HCT116 (cell line): ENCODE data around the gene OR10AD1. TPM values are rescaled to one million over a fixed set of nuclear protein-coding genes. Genes with fewer than 3 reads are reported as not detected.

ENCODE experiments used
- ATAC-seq: fragments of 200-7000 bp; cut with Tn5 transposase; 2 replicates; pipeline ENCODE4 v1.9.1; 2020; ENCODE audit warnings: mild to moderate bottlenecking, moderate library complexity
- BruUV-seq: library from RNA; stranded (reverse); fragments of 400-500 nt; replicated peaks from 2 replicates; lab custom pipeline; 2021; lab: Mats Ljungman, UMichigan
- CTCF ChIA-PET: fragments of 300-600 bp; sonication (Branson Sonifier 250); formaldehyde crosslinking; loops from one replicate; lab custom pipeline; 2021; ENCODE audit warnings: antibody characterized with exemption; lab: Charles Lee
- POLR2A ChIA-PET: fragments of 300-600, 350-600 bp; sonication (Branson Sonifier 250); formaldehyde crosslinking; loops from one replicate; lab custom pipeline; 2021; ENCODE audit warnings: antibody characterized with exemption; lab: Charles Lee
- RAD21 ChIA-PET, 2 experiments: fragments of 300-600 bp; sonication (Branson Sonifier 250); formaldehyde crosslinking; loops; one replicate each; lab custom pipeline; 2023; ENCODE audit warnings: low total read pairs in 2 of 2; ENCODE audit not compliant: uncharacterized antibody in 2 of 2, unreplicated experiment in 2 of 2, low non-redundant PET in 1 of 2; lab: Charles Lee
- DNase-seq: peaks from one replicate; pipeline ENCODE4 v3.0.0-alpha.2; 2010; ENCODE audit warnings: low read depth, low spot score
- H2AFZ ChIP-seq: fragments of 200-600 bp; shearing (Covaris generic), sonication (generic); 2 replicates; pipeline ENCODE4 v1.6.1; 2017; ENCODE audit warnings: low read depth, mixed run types, mixed read lengths, antibody characterized with exemption, low read length; ENCODE audit not compliant: poor library complexity, severe bottlenecking
- H3K27ac ChIP-seq: 2 replicates; pipeline ENCODE4 v1.5.1; 2012; ENCODE audit warnings: low read depth, low read length
- H3K27me3 ChIP-seq: fragments of 200-600 bp; sonication (generic); 2 replicates; pipeline ENCODE4 v1.6.1; 2016; ENCODE audit warnings: mixed run types, low read length, mixed read lengths; ENCODE audit not compliant: insufficient read depth
- H3K36me3 ChIP-seq, 2 experiments: fragments of 200-500 bp in 1 of 2; fragments of 200-600 bp in 1 of 2; sonication (Bioruptor generic) in 1 of 2; sonication (generic) in 1 of 2; 2 replicates each; pipeline versions ENCODE4 v1.5.1 to v1.6.1; 2014 to 2016; ENCODE audit warnings: low read length in 2 of 2, inconsistent platforms in 1 of 2, mixed read lengths in 1 of 2, mixed run types in 1 of 2; ENCODE audit not compliant: insufficient read depth in 2 of 2, control insufficient read depth in 1 of 2
- H3K4me1 ChIP-seq, 2 experiments: fragments of 200-600 bp in 1 of 2; sonication (generic) in 1 of 2; 2 replicates each; pipeline versions ENCODE4 v1.5.1 to v1.6.1; 2012 to 2017; ENCODE audit warnings: low read length in 2 of 2, inconsistent platforms in 1 of 2, mild to moderate bottlenecking in 1 of 2, mixed read lengths in 1 of 2, mixed run types in 1 of 2, moderate library complexity in 1 of 2; ENCODE audit not compliant: insufficient read depth in 2 of 2, control insufficient read depth in 1 of 2
- H3K4me2 ChIP-seq: fragments of 200-600 bp; sonication (generic); 2 replicates; pipeline ENCODE4 v1.6.1; 2017; ENCODE audit warnings: mixed run types, low read length, mixed read lengths
- H3K4me3 ChIP-seq, 2 experiments: fragments of 200-600 bp in 1 of 2; sonication (generic) in 1 of 2; replicated peaks in 1 of 2; 2 replicates each; pipeline ENCODE4 v1.5.1; 2011 to 2016; ENCODE audit warnings: low read length in 2 of 2, control low read depth in 1 of 2, low read depth in 1 of 2, mild to moderate bottlenecking in 1 of 2, mixed read lengths in 1 of 2, mixed run types in 1 of 2
- H3K79me2 ChIP-seq: fragments of 200-600 bp; sonication (generic); 2 replicates; pipeline ENCODE4 v1.6.1; 2017; ENCODE audit warnings: mild to moderate bottlenecking, mixed run types, low read length, moderate library complexity, mixed read lengths; ENCODE audit not compliant: insufficient read depth
- H3K9ac ChIP-seq: fragments of 200-600 bp; sonication (generic); 2 replicates; pipeline ENCODE4 v1.6.1; 2016; ENCODE audit warnings: low read length, mixed read lengths
- H3K9me2 ChIP-seq: fragments of 200-600 bp; sonication (generic), shearing (Covaris generic); 2 replicates; pipeline ENCODE4 v1.6.1; 2017; ENCODE audit warnings: mixed run types, mild to moderate bottlenecking, moderate library complexity; ENCODE audit not compliant: insufficient read depth
- H3K9me3 ChIP-seq, 2 experiments: fragments of 200-500 bp in 1 of 2; fragments of 200-600 bp in 1 of 2; sonication (Bioruptor generic) in 1 of 2; sonication (generic) in 1 of 2; 2 replicates each; pipeline ENCODE4 v1.6.1; 2014 to 2017; ENCODE audit warnings: low read length in 2 of 2, mixed read lengths in 2 of 2, inconsistent platforms in 1 of 2, low read depth in 1 of 2, mild to moderate bottlenecking in 1 of 2, mixed run types in 1 of 2, moderate library complexity in 1 of 2; ENCODE audit not compliant: control insufficient read depth in 1 of 2, insufficient read depth in 1 of 2
- H4K20me1 ChIP-seq: fragments of 200-600 bp; sonication (generic), shearing (Covaris generic); 2 replicates; pipeline ENCODE4 v1.6.1; 2017; ENCODE audit warnings: mixed run types, mild to moderate bottlenecking, moderate library complexity; ENCODE audit not compliant: insufficient read depth
- CBX3 ChIP-seq: IDR thresholded peaks from 2 replicates; pipeline ENCODE4 v1.6.1; 2012; ENCODE audit warnings: low read depth
- CTCF ChIP-seq, 3 experiments: fragments of 200-600 bp in 1 of 3; sonication (generic) in 1 of 3; IDR thresholded peaks in 2 of 3; conservative IDR thresholded peaks in 1 of 3; 2 replicates each; pipeline ENCODE4 v1.5.1; 2012 to 2017; ENCODE audit warnings: low read depth in 2 of 3, low read length in 2 of 3, antibody characterized with exemption in 1 of 3, borderline replicate concordance in 1 of 3, control low read depth in 1 of 3, mild to moderate bottlenecking in 1 of 3, mixed read lengths in 1 of 3, mixed run types in 1 of 3, moderate library complexity in 1 of 3; ENCODE audit not compliant: insufficient read depth in 1 of 3
- ELF1 ChIP-seq: IDR thresholded peaks from 2 replicates; pipeline ENCODE4 v1.6.1; 2012; ENCODE audit warnings: low read depth, borderline replicate concordance
- EZH2 ChIP-seq: fragments of 200-600 bp; sonication (generic); IDR thresholded peaks from 2 replicates; pipeline ENCODE4 v1.6.1; 2017; ENCODE audit warnings: antibody characterized with exemption, mixed run types
- EZH2phosphoT487 ChIP-seq: fragments of 200-600 bp; IDR thresholded peaks from 2 replicates; pipeline ENCODE4 v1.6.1; 2018; ENCODE audit warnings: antibody characterized with exemption, borderline replicate concordance
- FOSL1 ChIP-seq: IDR thresholded peaks from 2 replicates; pipeline ENCODE4 v1.6.1; 2012; ENCODE audit warnings: low read depth
- JUND ChIP-seq: IDR thresholded peaks from 2 replicates; pipeline ENCODE4 v1.6.1; 2012
- MAX ChIP-seq: IDR thresholded peaks from 2 replicates; pipeline ENCODE4 v1.6.1; 2012
- RAD21 ChIP-seq: IDR thresholded peaks from 2 replicates; pipeline ENCODE4 v1.6.1; 2012; ENCODE audit warnings: low read depth, mild to moderate bottlenecking
- SIN3A ChIP-seq: IDR thresholded peaks from 2 replicates; pipeline ENCODE4 v1.6.1; 2012; ENCODE audit warnings: low read depth
- SP1 ChIP-seq: IDR thresholded peaks from 2 replicates; pipeline ENCODE4 v1.6.1; 2012; ENCODE audit warnings: low read depth
- YY1 ChIP-seq: IDR thresholded peaks from 2 replicates; pipeline ENCODE4 v1.6.1; 2011; ENCODE audit warnings: low read length, low read depth, moderate library complexity, mild to moderate bottlenecking; ENCODE audit not compliant: insufficient replicate concordance; ENCODE audit errors: extremely low read depth
- ZBTB33 ChIP-seq: IDR thresholded peaks from 2 replicates; pipeline ENCODE4 v1.6.1; 2011; ENCODE audit warnings: mild to moderate bottlenecking, low read length, moderate library complexity; ENCODE audit not compliant: insufficient replicate concordance; ENCODE audit errors: extremely low read depth
- ZFX ChIP-seq: fragments of 450-650 bp; IDR thresholded peaks from 2 replicates; pipeline ENCODE4 v1.6.1; 2017
- ZNF274 ChIP-seq: fragments of 200-500 bp; sonication (Bioruptor generic); IDR thresholded peaks from 2 replicates; pipeline ENCODE4 v1.6.1; 2014; ENCODE audit warnings: mild to moderate bottlenecking, low read depth, low read length, inconsistent platforms
- intact Hi-C: fragments of 100-400 bp; cut with micrococcal nuclease; formaldehyde crosslinking; loops from 2 replicates; pipeline ENCODE4 v1.10.0; 2022
- total RNA-seq: library from RNA; stranded (reverse); gene quantifications from one replicate; pipeline ENCODE4 v1.2.1, GENCODE V29; 2021; ENCODE audit not compliant: unreplicated experiment

The OR10AD1 gene
- total RNA-seq, 1 experiment from 2014 or later, result not detected

GRCh38 chr12:48176417-48176751 lies 26.7 kb downstream of the OR10AD1 start:
- Histone ChIP-seq H3K27me3 (peaks cover 22% of the 10 kb centered on the region; the same call in 1 of the 2 replicates), H3K27ac (no peak overlapping the region), H3K9me2 (no peaks in the 10 kb centered on the region), H3K36me3 (no peaks in the 10 kb centered on the region), H3K4me2 (no peak overlapping the region), H3K4me1 (peaks cover 7 to 8% of the 10 kb centered on the region in 2 experiments; a peak in 3 of 4 replicates), H3K79me2 (no peaks in the 10 kb centered on the region), H3K9me3 (no peaks in the 10 kb centered on the region), H3K4me3 (no peak overlapping the region), H4K20me1 (no peaks in the 10 kb centered on the region), H2AFZ (no peak overlapping the region), H3K9ac (no peak overlapping the region)
- ChIA-PET CTCF (interaction anchor here (1.1 to 1.6 kb wide), 3 partner anchors 12 to 21 kb away, joined by 3 to 4 read pairs (median 4); partner anchors contain the start of gene ASB8), POLR2A (no interaction called here), RAD21 (no interaction called here)
- BruUV-seq, result no TSS peak
- TF ChIP-seq FOSL1, result no peak
- TF ChIP-seq EZH2phosphoT487, result no peak
- TF ChIP-seq ZNF274, result no peak
- no peak for TF ChIP-seq EZH2
- no peak for TF ChIP-seq SP1
- no peak for TF ChIP-seq MAX
- TF ChIP-seq CTCF (IDR thresholded peaks at IDR 0.05 in 2 of 3, conservative IDR thresholded peaks at IDR 0.05 in 1 of 3; ENCODE audit: borderline replicate concordance in 1 of 3, insufficient read depth in 1 of 3, low read depth in 2 of 3, low read length in 2 of 3), result no peak
- no peak for TF ChIP-seq SIN3A
- TF ChIP-seq ZBTB33, result no peak
- no peak for TF ChIP-seq JUND
- TF ChIP-seq RAD21, result no peak
- TF ChIP-seq ZFX, result no peak
- no peak for TF ChIP-seq ELF1
- no peak for TF ChIP-seq YY1
- TF ChIP-seq CBX3, result no peak
- ATAC-seq, result no peak
- no peak for DNase-seq
- intact Hi-C loops, result no loop called here
